UCSD-AML1 (cell line): ENCODE measurements around the gene C7.

Experiments used
- DNase-seq: peaks from one replicate; lab custom pipeline; 2025; ENCODE audit not compliant: unreplicated experiment; lab: John Stamatoyannopoulos, UW

The C7 gene

DNA sequence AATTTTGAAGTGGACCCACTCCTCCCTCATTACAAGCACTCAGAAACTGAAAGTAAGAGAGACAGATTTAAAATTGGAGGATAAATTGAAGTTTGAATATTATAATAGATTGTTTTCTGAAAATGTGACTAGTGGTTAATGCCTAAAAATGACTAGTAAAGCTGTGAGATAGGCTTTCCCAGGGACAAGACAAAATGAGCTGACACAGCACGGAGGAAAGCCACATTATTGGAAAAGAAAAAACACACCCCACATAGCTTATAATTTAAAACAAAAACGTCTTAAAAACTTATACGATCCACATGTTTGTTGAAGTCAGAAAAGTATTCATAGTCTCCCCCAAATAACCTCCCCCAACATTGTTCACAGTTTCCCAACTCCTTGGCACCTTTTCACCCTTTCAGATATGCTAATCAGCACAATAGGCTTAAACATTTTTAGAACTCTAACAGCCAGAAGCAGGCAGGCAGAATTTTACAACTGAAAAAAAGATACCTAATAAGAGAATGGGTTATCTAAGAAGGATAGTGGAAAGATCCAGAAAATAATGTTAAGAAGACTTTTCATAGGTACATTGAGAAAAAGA, 6.1 kb downstream of the C7 start:
- no peak for DNase-seq

DNA sequence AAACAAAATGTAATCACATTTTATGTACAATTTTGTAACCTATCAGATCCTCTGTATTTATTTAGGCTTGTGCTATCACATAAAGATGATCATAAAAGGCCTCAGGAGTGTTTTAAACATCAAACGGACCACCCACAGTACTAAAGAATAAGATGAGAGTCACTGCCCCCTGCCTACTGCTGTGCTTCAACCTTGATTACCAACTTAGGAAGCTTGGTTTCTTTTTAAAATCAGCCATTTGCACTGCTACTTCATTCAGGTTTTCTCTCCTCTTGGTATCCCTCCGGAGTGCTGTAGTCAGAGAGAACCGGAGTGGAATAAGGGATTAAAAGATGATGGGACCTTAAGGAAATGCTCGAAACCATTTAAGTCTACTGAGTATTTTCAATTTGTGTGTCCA, 6.9 kb downstream of the C7 start:
- no peak for DNase-seq

DNA sequence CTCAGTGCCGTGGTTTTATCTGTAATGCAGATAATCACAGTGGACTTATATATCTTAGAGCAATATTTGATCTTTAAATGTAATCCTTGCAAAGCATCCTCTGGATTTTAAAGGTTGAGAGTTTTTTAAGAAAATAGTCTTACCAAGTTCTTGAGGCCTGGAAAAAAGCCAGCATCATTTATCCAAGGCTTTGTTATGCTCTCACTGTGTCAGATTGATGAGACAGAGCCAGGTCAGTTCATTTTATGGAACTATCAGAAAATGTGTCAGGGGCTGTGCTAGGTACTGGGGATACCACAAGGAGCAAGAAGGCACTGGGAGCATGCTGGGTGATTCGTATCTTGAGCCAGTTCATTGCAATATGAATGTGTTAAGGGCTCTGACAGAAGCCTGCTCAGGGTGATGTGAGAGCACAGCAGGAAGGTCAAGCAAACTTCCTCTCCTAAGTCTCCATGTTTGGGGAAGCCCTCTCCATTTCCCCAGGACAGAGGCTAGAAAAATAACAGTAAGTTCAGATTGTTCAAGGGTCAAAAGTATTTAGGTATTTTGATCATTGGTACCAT, 19.7 kb downstream of the C7 start:
- DNase-seq = no peak

DNA sequence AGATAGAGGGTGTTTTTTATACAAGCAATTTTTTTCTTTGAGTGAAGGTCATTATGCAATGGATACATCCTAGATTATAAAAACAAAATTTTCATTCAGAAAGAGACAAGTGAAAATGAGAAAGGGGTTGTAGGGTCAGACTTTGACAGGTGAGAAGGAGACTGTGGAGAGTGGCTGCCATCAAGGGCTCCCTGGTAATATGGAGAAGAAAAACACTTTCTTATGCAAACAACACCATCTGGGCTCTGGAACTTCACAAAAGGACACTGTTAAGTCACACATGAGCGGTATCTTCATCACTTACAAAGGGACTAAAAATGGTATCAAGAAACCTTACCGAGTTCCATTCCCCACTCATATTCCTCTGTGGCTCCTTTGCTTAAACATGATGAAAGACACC, 23.5 kb downstream of the C7 start:
- DNase-seq = no peak

DNA sequence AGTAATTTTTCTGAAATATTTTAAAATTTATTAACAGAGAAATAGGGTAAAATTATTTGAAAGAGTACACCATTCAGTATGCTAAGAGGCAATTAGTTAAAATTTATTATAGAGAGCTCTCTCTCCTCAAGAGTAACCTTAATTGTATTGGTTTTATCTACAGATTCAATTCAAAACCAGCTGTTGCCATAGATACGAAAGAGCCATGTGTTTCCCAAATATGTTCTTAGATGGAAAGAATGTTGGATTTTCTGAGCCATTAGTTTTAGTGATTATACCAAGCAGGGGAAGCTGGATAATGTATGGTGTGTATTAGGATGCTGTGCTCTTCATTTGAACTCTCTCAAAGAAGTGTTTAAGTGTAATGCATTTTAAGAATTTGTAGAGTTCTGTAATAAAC, 27.8 kb downstream of the C7 start:
- no peak for DNase-seq

DNA sequence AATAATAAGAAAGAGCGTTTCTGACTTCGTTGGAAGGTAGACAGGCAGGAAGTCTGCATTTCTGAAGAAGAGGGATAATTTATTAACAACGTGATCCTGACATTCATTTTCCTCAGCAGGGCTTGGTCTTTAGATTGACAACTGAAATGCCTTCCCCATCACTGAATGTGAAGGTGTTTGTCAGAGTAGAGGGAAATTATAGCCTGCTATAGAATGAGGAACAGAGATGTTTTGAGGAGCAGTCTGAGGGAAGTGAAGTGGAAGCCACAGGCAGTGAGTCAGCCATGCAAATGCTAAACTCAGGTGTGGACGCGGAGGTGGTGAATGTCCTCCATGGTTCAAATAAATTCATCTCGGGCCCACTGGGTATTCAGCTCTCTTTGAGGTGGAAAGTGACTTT, 30.5 kb downstream of the C7 start:
- no peak for DNase-seq

DNA sequence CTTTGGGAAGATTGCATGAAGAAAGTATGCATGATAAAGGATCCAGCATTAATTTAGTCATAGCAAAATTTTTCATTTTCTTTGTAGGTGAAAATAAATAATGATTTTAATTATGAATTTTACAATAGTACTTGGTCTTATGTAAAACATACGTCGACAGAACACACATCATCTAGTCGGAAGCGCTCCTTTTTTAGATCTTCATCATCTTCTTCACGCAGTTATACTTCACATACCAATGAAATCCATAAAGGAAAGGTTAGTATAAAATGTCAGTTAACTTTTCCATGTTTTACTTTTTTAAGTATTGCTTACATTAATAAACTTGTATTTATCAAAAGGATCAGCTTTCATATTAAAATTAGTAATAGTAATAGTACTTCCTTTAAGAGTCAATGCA, 35.8 kb downstream of the C7 start:
- no peak for DNase-seq

DNA sequence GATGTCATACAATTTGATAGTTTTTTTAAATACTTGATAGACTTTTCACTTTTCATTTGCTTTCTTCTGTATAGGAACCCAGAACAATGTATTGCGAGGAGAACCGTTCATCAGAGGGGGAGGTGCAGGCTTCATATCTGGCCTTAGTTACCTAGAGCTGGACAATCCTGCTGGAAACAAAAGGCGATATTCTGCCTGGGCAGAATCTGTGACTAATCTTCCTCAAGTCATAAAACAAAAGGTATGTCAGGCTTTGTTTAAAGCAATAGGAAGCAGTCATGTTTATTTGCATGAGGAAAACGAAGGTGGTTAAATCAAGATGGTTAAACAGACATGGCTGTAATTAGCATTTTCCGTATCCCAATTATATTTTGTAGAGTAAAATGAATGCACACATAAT, 46.0 kb downstream of the C7 start:
- no peak for DNase-seq

DNA sequence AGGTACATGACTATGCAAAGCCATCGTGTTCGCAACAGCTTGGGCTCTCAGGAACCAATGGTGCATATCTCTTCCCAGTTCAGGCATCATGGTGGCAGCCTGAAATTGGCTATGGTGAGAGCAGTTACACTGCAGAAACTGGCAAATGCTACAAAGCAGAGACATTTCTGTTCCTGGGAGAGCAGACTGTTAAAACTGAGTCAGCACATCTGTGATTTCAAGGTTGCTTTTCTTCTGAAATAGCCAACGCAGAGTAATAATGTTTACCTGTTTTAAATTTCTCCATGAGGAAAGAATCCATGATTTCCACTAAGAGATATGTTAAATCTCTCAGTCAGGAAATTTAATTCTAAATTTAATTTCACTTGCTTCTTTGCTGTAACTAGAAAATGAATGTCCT, 47.8 kb downstream of the C7 start:
- no peak for DNase-seq

DNA sequence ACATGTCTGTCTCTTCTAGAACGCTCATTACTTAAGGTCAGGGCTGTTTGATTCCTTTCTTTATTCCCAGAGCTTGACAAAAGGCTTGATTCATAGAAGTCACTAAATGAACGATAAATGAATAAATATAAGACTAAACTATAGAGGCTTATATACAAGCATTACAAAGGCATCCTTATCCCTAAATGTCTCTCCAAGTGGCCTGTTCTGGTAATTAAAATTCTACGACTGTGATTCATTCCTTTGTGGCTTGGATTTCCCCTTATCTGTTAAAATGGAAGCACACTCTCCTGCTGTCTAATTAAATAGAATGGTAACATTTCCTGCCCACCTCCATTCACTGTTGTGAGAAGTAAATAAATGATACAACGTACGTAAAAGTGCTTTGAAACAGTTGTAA, 49.5 kb downstream of the C7 start:
- DNase-seq = no peak

DNA sequence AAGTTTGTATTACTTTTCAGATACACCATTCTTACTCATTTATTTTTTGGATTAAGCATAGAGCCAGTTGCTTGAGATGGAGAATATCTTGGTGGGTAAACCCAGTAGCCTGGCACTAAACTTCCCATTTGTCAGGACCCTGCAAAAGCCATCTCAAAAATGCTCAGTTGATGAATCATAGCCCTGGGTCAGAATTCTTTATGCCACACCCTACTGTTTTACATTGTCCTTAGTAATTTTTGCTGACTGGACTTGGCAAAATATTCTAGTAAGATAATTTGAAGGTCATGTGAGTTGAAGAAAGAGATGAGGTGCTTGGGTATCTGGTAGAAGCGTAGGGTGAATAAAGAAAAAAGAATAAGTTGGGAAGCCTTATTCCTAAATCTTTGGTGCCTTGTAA, 50.7 kb downstream of the C7 start:
- no peak for DNase-seq

DNA sequence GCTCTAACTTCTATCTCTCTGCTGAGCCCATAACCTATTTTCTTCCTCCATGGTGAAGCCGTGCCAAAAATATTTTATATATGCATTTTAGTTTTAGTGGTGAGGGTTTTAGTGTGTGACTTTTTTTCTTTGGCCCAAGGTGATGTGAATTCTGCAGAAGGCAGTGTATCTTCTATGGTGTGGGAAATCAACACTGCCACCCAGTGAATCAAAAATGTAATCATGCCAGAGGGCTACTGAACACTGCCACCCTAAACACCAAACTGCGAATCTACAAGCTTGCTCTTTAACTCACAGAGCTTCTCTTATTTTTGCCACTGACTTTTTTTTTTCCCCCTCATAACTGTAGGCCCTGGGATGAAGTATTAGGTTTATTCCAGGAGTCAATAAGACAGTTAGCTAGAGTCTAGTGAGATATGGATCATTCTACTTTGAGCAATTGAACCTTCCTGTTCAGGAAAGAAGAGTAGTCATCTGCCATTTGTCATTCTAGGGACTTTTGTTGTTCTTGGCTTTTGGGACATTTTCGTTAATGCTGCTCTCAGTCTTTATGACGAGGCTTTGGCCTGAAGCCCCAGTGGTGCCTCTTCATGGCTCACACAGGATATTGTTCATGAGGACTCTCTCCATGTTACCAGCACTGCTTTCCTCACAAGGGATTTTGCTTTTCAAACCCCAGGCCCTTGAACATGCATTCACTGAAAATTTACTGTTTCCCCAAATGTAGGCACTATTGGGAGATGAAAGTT, 53.1 kb downstream of the C7 start:
- DNase-seq = no peak

DNA sequence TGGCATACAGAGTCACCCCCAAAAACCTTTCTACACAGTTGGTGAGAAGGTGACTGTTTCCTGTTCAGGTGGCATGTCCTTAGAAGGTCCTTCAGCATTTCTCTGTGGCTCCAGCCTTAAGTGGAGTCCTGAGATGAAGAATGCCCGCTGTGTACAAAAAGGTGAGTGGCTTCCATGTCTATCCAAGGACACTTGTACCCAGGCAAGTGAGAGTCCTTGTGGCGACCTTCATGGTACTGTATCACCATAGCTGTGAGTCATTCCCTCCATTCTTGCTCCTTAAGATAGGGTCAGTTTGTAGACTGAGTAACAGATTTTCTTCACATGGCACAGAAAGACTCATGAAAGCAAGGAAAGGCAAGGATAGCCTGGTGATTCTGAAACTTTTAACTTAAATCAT, 63.1 kb downstream of the C7 start:
- DNase-seq = no peak

DNA sequence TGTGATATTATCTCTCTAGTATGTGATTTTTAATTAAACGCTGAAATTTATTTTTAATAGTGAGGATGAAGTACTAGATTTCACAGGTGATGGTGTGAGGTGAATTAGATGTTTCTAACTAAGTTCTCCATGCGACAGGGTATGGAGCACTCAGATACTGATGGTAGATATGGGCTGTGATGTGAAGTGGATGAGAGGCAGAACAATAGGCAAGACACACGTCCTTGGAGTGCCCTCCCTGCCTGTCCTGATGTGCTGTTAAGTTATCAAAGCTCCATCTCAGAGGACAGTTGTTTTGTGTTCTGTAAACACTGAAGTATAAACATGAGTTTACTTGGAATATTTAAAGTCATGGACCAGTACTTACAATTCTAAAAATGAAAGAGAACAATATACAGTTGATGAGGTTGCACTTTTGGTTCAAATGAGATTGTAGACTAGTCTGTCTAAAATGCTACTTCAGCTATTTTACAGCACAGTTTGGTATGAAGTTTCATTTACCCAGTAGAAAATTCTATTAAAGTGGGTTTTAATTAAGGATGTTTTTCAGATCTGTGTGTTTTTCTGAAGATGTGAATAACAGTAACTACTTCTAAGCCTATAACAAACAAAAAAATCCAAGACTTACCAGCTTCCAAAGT, 64.2 kb downstream of the C7 start:
- no peak for DNase-seq

DNA sequence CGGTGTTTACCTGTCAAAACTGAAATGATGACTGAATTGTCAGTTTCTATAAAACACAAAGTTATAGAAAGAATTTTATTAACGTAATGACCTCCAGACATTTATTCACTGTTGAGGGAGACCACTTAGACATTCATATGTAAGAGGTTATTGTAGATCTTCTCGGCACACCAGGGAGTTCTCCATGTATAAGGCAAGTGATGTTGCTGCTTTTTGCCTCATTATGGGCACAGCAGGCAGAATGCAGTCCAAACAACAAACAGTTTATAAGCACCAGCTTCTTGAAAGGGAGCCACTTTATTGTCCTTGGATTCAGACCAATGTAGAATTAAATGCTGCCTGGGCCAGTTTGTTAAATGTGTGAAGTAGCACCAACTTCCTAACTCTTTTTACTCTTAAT, 66.7 kb downstream of the C7 start:
- no peak for DNase-seq

DNA sequence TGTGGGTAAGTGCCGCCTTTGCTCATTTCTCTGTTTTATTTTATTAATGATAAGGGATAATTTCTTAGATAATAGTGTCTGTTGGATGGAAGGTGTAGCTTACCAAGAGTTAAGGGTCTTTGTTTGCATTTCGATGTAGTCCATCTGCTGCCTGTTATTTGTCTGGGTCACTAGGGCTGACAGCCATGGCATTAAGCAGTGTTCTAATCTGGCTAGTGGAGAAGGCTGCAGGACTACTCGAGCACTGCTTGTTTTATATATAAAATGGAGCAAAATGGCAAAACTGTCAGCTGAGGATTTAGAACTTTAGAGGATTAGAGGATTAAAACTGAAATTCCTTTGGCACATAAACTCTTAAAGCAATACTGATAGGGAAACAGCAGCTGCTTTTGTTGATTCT, 67.5 kb downstream of the C7 start:
- DNase-seq = no peak

DNA sequence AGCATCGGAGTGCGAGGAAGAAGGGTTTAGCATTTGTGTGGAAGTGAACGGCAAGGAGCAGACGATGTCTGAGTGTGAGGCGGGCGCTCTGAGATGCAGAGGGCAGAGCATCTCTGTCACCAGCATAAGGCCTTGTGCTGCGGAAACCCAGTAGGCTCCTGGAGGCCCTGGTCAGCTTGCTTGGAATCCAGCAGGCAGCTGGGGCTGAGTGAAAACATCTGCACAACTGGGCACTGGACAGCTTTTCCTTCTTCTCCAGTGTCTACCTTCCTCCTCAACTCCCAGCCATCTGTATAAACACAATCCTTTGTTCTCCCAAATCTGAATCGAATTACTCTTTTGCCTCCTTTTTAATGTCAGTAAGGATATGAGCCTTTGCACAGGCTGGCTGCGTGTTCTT, 72.1 kb downstream of the C7 start:
- no peak for DNase-seq

DNA sequence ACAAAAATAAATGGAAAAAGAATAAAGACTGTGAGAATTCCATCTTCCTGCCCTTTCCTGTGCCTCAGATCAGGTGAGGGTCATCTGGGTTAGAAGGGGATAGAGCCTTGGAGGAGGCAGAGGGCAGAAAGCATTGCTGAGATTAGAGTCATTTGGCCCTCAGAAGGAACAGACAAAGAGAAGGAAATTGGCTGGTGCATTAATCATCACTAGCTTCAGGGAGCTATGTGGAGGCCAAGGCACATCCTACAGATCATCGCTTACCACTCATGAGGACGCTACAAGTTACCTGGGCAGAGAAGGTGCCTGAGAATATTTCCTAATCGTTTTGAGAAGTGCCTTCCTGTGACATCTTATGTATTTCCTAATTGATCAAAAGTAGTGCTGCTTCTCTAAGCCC, 74.5 kb downstream of the C7 start:
- no peak for DNase-seq

DNA sequence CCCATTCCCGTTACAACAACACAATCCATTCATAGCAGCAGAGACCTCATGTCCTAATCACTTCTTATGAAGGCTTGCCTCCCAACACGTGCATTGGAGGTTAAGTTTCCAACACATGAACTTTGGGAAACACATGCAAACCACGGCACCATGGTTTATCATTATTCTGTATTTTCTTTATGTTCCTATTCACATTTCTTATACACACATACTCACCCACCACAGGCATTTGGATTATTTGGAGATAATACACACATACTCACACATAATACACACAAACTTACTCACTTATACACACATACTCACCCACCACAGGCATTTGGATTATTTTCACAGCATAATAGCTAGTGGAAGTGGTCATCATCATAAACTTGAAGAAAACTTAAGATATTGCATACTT, 75.6 kb downstream of the C7 start:
- no peak for DNase-seq

DNA sequence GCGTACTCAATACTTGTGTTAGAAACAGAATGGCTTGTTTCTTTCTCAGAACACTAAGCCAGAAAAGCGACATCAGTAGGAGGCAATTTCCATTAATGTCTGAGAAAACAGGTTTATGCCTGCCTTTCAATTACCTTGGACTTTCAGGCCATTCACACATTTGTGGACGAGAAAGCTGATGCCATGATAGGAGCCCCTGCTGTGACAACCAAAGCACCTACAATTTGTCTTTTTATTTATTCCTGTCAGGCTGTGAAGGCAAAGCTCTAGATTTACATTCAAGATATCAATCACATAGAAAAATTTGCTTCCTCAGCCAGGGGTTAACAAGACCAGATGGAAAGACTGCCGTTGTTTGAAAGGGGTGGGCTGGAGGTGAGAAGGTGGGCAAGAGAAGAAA, 76.2 kb downstream of the C7 start:
- DNase-seq = no peak

DNA sequence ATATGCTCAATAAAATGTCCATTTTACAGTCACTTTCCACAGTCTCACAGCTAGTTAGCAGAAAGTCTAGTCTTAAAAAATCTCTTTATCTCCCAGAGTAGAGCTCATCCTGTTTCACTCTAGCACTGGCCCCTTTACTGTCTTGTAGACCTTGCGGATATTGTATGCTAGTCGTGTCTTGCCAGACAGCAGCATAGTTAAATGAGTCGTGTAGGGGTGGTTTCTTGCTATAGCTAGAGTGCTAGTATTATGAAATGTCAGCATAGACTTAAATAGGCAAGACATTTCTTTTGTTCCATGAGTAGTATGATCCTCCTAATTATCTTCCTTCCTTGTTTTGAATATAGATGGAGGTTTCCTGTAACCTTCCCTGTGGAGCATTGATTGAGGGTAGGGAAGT, 77.4 kb downstream of the C7 start:
- DNase-seq = no peak

DNA sequence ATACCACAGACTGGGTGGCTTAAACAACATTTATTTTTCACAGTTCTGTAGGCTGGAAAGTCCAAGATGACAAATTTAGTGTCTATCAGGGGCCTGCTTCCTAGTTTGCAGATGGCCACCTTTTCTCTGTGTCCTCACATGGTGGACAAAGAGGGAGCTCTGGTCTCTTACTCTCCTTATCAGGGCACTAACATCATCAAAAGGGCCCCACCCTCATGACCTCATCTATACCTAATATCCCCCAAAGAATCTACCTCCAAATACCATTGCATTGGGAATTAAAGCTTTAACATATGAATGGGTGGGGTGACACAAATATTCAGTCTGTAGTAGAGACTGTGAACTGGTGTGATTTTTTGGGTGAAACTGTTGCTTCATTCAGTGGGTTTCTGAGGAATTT, 78.1 kb downstream of the C7 start:
- DNase-seq = no peak
